Measurements from ENCODE around the gene TOP2A.

TOP2A gene

GRCh38 chr17:40343219-40344119 is 74.2 kb downstream of the TOP2A start:
- Histone ChIP-seq H3K36me3 (ENCODE audit: control insufficient read depth, insufficient read depth, low read length) (peaks cover 8% of the 10 kb centered on the region), H3K9me3 (ENCODE audit: control insufficient read depth, low read length) (no peaks in the 10 kb centered on the region), H3K4me3 (ENCODE audit: extremely low read depth, insufficient read depth, low read length, poor library complexity, severe bottlenecking) (peak overlapping the region; percentile 80), H3K27ac (ENCODE audit: low read depth, low read length, severe bottlenecking) (peak overlapping the region; percentile 93), H3K4me1 (ENCODE audit: control insufficient read depth, insufficient read depth, low read length, poor library complexity, severe bottlenecking) (peaks cover 39% of the 10 kb centered on the region)
- 28 to 29% methylated on average over 5 to 6 of the region's 15 CpGs for WGBS, 2 experiments (ENCODE audit: insufficient coverage in 2 of 2)

- WGBS, 2 experiments (ENCODE audit: insufficient coverage in 2 of 2): 1 to 4% methylated on average over 20 to 22 of the region's 38 CpGs
- H3K4me1 ChIP-seq (ENCODE audit: control insufficient read depth, insufficient read depth, low read length, poor library complexity, severe bottlenecking): peaks cover 31% of the 10 kb centered on the region
Measured at GRCh38 chr17:40342504-40343218, 75.0 kb downstream of the TOP2A start.

GRCh38 chr17:40341808-40342503 is 75.7 kb downstream of the TOP2A start:
- Histone ChIP-seq H3K9me3 (ENCODE audit: control insufficient read depth, low read length) (no peaks in the 10 kb centered on the region), H3K27ac (ENCODE audit: low read depth, low read length, severe bottlenecking) (peak overlapping the region; percentile 94), H3K36me3 (ENCODE audit: control insufficient read depth, insufficient read depth, low read length) (peaks cover 9% of the 10 kb centered on the region), H3K4me3 (ENCODE audit: extremely low read depth, insufficient read depth, low read length, poor library complexity, severe bottlenecking) (peak overlapping the region; percentile 80), H3K4me1 (ENCODE audit: control insufficient read depth, insufficient read depth, low read length, poor library complexity, severe bottlenecking) (peaks cover 24% of the 10 kb centered on the region)
- WGBS, 2 experiments (ENCODE audit: insufficient coverage in 2 of 2): 0% methylated on average over 20 to 31 of the region's 55 CpGs

More at GRCh38 chr17:40342504-40343218, 75.0 kb downstream of the TOP2A start:
- Histone ChIP-seq H3K4me3 (ENCODE audit: extremely low read depth, insufficient read depth, low read length, poor library complexity, severe bottlenecking) (peak overlapping the region; percentile 80), H3K9me3 (ENCODE audit: control insufficient read depth, low read length) (no peaks in the 10 kb centered on the region), H3K36me3 (ENCODE audit: control insufficient read depth, insufficient read depth, low read length) (peaks cover 9% of the 10 kb centered on the region), H3K27ac (ENCODE audit: low read depth, low read length, severe bottlenecking) (peak overlapping the region; percentile 94)

- Histone ChIP-seq H3K9me3 (ENCODE audit: control insufficient read depth, low read length) (no peaks in the 10 kb centered on the region), H3K4me1 (ENCODE audit: control insufficient read depth, insufficient read depth, low read length, poor library complexity, severe bottlenecking) (peaks cover 16% of the 10 kb centered on the region), H3K27ac (ENCODE audit: low read depth, low read length, severe bottlenecking) (peak overlapping the region; percentile 94), H3K36me3 (ENCODE audit: control insufficient read depth, insufficient read depth, low read length) (peaks cover 9% of the 10 kb centered on the region), H3K4me3 (ENCODE audit: extremely low read depth, insufficient read depth, low read length, poor library complexity, severe bottlenecking) (peak overlapping the region; percentile 80)
- WGBS, 2 experiments (ENCODE audit: insufficient coverage in 2 of 2): 0 to 2% methylated on average over 28 to 36 of the region's 55 CpGs
Measured at GRCh38 chr17:40340880-40341807, 76.6 kb downstream of the TOP2A start.

GRCh38 chr17:40340327-40340726 is 77.4 kb downstream of the TOP2A start:
- Histone ChIP-seq H3K4me1 (ENCODE audit: control insufficient read depth, insufficient read depth, low read length, poor library complexity, severe bottlenecking) (peaks cover 12% of the 10 kb centered on the region), H3K27ac (ENCODE audit: low read depth, low read length, severe bottlenecking) (no peak overlapping the region), H3K9me3 (ENCODE audit: control insufficient read depth, low read length) (no peaks in the 10 kb centered on the region), H3K36me3 (ENCODE audit: control insufficient read depth, insufficient read depth, low read length) (peaks cover 9% of the 10 kb centered on the region), H3K4me3 (ENCODE audit: extremely low read depth, insufficient read depth, low read length, poor library complexity, severe bottlenecking) (no peak overlapping the region)
- no CpG with 5 or more reads among the region's 1 CpG for WGBS, 2 experiments (ENCODE audit: insufficient coverage in 2 of 2)

GRCh38 chr17:40338941-40339649 is 78.6 kb downstream of the TOP2A start:
- Histone ChIP-seq H3K4me3 (ENCODE audit: extremely low read depth, insufficient read depth, low read length, poor library complexity, severe bottlenecking) (no peak overlapping the region), H3K4me1 (ENCODE audit: control insufficient read depth, insufficient read depth, low read length, poor library complexity, severe bottlenecking) (peaks cover 11% of the 10 kb centered on the region), H3K27ac (ENCODE audit: low read depth, low read length, severe bottlenecking) (no peak overlapping the region), H3K36me3 (ENCODE audit: control insufficient read depth, insufficient read depth, low read length) (peaks cover 9% of the 10 kb centered on the region), H3K9me3 (ENCODE audit: control insufficient read depth, low read length) (no peaks in the 10 kb centered on the region)
- WGBS, 2 experiments (ENCODE audit: insufficient coverage in 2 of 2): 85 to 90% methylated on average over 8 to 10 of the region's 13 CpGs

All from mesodermal cell (in vitro differentiated cells).